Ovary (tissue), 3 donors: Measurements from ENCODE around the gene LPIN1.
A peak's percentile ranks its signal among the peaks of the same experiment; 100 is the strongest.

Source experiments
- CTCF ChIP-seq, 3 donors: fragments of 450-650 bp in 2 of 3; fragments of 200-600 bp in 1 of 3; IDR thresholded peaks; one replicate each; pipeline versions ENCODE4 v1.5.1 to v1.8.0; 2016 to 2022; ENCODE audit warnings: antibody characterized with exemption in 3 of 3, mild to moderate bottlenecking in 1 of 3
- EP300 ChIP-seq: sonication (generic); formaldehyde crosslinking; IDR thresholded peaks from one replicate; pipeline ENCODE4 v1.6.1; 2017; ENCODE audit warnings: antibody characterized with exemption
- POLR2A ChIP-seq: fragments of 450-650 bp; IDR thresholded peaks from one replicate; pipeline ENCODE4 v1.6.1; 2017; ENCODE audit warnings: antibody characterized with exemption, mild to moderate bottlenecking, moderate library complexity
- donor health status: DM: no; HTN: no; CAD: no.

GRCh38 chr2:11746376-11746806, at the start of gene LPIN1:
- TF ChIP-seq EP300 (no peak), POLR2A (peak; percentile 81), CTCF (IDR thresholded peaks at IDR 0.05) (no peak)
